ENCODE data around the gene KLHDC7B. TPM values are rescaled to one million over a fixed set of nuclear protein-coding genes. Genes with fewer than 3 reads are reported as not detected.

The KLHDC7B gene
- total and polyA plus RNA-seq, 10 of the 15 experiments (the other 5 are each of a cell fraction or from before 2014, with no cell fraction given) = 0.05 to 2.2 (median 0.93) TPM; not detected in 2

DNA sequence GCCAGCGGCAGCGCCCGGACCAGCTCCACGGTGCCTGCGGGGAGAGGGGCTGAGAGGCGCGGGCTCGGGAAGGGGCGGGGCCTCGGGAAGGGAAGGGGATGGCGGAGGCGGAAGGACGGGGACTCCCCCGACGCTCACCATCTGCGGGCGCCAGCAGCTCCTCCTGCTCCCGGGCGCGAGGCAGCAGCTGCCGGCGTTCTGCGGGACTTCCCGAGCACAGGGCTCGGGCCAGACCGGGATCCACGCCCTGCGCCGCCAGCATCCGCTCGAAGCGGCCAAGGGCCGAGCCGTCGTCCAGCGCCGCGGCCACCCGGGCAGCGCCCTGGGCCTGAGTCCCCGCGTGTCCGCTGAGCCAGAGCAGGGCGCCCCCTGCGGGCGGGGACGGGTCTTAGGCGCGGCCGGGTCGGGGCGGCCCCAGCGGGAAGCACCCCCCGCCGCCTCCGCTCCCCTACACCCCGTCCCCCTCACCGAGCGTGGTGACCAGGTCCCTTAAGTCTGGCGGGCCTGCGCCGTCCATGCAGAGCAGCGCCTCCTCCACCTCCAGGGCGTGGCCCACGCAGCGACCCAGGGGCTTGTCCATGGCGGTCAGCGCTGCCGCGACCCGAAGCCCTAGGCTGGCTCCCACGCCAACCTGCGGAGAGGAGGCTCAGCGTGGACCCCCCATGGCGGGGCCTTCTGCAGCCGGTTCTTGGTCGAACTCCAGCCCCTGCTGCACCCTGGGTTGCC lies 19.4 kb upstream of the KLHDC7B start (continued):
- TF ChIP-seq, protein P1, sequence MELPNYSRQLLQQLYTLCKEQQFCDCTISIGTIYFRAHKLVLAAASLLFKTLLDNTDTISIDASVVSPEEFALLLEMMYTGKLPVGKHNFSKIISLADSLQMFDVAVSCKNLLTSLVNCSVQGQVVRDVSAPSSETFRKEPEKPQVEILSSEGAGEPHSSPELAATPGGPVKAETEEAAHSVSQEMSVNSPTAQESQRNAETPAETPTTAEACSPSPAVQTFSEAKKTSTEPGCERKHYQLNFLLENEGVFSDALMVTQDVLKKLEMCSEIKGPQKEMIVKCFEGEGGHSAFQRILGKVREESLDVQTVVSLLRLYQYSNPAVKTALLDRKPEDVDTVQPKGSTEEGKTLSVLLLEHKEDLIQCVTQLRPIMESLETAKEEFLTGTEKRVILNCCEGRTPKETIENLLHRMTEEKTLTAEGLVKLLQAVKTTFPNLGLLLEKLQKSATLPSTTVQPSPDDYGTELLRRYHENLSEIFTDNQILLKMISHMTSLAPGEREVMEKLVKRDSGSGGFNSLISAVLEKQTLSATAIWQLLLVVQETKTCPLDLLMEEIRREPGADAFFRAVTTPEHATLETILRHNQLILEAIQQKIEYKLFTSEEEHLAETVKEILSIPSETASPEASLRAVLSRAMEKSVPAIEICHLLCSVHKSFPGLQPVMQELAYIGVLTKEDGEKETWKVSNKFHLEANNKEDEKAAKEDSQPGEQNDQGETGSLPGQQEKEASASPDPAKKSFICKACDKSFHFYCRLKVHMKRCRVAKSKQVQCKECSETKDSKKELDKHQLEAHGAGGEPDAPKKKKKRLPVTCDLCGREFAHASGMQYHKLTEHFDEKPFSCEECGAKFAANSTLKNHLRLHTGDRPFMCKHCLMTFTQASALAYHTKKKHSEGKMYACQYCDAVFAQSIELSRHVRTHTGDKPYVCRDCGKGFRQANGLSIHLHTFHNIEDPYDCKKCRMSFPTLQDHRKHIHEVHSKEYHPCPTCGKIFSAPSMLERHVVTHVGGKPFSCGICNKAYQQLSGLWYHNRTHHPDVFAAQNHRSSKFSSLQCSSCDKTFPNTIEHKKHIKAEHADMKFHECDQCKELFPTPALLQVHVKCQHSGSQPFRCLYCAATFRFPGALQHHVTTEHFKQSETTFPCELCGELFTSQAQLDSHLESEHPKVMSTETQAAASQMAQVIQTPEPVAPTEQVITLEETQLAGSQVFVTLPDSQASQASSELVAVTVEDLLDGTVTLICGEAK (IDR thresholded peaks at IDR 0.05; ENCODE audit: borderline replicate concordance) = no peak
- TF ChIP-seq, protein P2, sequence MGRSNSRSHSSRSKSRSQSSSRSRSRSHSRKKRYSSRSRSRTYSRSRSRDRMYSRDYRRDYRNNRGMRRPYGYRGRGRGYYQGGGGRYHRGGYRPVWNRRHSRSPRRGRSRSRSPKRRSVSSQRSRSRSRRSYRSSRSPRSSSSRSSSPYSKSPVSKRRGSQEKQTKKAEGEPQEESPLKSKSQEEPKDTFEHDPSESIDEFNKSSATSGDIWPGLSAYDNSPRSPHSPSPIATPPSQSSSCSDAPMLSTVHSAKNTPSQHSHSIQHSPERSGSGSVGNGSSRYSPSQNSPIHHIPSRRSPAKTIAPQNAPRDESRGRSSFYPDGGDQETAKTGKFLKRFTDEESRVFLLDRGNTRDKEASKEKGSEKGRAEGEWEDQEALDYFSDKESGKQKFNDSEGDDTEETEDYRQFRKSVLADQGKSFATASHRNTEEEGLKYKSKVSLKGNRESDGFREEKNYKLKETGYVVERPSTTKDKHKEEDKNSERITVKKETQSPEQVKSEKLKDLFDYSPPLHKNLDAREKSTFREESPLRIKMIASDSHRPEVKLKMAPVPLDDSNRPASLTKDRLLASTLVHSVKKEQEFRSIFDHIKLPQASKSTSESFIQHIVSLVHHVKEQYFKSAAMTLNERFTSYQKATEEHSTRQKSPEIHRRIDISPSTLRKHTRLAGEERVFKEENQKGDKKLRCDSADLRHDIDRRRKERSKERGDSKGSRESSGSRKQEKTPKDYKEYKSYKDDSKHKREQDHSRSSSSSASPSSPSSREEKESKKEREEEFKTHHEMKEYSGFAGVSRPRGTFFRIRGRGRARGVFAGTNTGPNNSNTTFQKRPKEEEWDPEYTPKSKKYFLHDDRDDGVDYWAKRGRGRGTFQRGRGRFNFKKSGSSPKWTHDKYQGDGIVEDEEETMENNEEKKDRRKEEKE (IDR thresholded peaks at IDR 0.05) = no peak; the same call in 1 of the 2 replicates
- TF ChIP-seq CBFB (IDR thresholded peaks at IDR 0.05; ENCODE audit: low read depth) (peak; percentile 7; the same call in 1 of the 2 replicates), LARP7 (IDR thresholded peaks at IDR 0.05) (peak; percentile 75), MEF2A (IDR thresholded peaks at IDR 0.05; ENCODE audit: insufficient read depth, low read depth, low read length) (no peak), RUNX3 (IDR thresholded peaks at IDR 0.05; ENCODE audit: low read length) (no peak), EED (IDR thresholded peaks at IDR 0.05; ENCODE audit: low read depth) (no peak), JUNB (IDR thresholded peaks at IDR 0.05) (no peak), ZNF207 (IDR thresholded peaks at IDR 0.05; ENCODE audit: borderline replicate concordance) (no peak), MTA2 (IDR thresholded peaks at IDR 0.05; ENCODE audit: low read depth) (no peak), CREM (IDR thresholded peaks at IDR 0.05; ENCODE audit: low read depth) (peak; percentile 24; the same call in 1 of the 2 replicates), SP1 (IDR thresholded peaks at IDR 0.05; ENCODE audit: low read depth, low read length) (no peak), KLF5 (IDR thresholded peaks at IDR 0.05; ENCODE audit: partially characterized antibody) (no peak), MEF2B (IDR thresholded peaks at IDR 0.05; ENCODE audit: partially characterized antibody, poor library complexity, severe bottlenecking) (no peak), MTA3 (IDR thresholded peaks at IDR 0.05; ENCODE audit: borderline replicate concordance, low read length) (no peak), ASH2L (IDR thresholded peaks at IDR 0.05; ENCODE audit: borderline replicate concordance, low read depth) (no peak), KDM1A (IDR thresholded peaks at IDR 0.05; ENCODE audit: borderline replicate concordance) (no peak), POLR2AphosphoS5 (IDR thresholded peaks at IDR 0.05; ENCODE audit: low read length) (peak; percentile 61), WRNIP1 (IDR thresholded peaks at IDR 0.05; ENCODE audit: borderline replicate concordance, low read depth, low read length) (no peak), TCF12 (IDR thresholded peaks at IDR 0.05; ENCODE audit: low read depth, low read length) (peak; percentile 83)
- TF ChIP-seq, protein P3, sequence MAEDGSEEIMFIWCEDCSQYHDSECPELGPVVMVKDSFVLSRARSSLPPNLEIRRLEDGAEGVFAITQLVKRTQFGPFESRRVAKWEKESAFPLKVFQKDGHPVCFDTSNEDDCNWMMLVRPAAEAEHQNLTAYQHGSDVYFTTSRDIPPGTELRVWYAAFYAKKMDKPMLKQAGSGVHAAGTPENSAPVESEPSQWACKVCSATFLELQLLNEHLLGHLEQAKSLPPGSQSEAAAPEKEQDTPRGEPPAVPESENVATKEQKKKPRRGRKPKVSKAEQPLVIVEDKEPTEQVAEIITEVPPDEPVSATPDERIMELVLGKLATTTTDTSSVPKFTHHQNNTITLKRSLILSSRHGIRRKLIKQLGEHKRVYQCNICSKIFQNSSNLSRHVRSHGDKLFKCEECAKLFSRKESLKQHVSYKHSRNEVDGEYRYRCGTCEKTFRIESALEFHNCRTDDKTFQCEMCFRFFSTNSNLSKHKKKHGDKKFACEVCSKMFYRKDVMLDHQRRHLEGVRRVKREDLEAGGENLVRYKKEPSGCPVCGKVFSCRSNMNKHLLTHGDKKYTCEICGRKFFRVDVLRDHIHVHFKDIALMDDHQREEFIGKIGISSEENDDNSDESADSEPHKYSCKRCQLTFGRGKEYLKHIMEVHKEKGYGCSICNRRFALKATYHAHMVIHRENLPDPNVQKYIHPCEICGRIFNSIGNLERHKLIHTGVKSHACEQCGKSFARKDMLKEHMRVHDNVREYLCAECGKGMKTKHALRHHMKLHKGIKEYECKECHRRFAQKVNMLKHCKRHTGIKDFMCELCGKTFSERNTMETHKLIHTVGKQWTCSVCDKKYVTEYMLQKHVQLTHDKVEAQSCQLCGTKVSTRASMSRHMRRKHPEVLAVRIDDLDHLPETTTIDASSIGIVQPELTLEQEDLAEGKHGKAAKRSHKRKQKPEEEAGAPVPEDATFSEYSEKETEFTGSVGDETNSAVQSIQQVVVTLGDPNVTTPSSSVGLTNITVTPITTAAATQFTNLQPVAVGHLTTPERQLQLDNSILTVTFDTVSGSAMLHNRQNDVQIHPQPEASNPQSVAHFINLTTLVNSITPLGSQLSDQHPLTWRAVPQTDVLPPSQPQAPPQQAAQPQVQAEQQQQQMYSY (CRISPR knock-in tag; IDR thresholded peaks at IDR 0.05) = no peak

Measured in GM12878 (cell line).